Osteocyte (in vitro differentiated cells): ENCODE data around the gene XYLT1. TPM values are rescaled to one million over a fixed set of nuclear protein-coding genes. Genes with fewer than 3 reads are reported as not detected.

Source experiments
- DNase-seq: peaks from one replicate; pipeline ENCODE4 v3.0.0; 2021; ENCODE audit warnings: mixed read lengths; ENCODE audit not compliant: unreplicated experiment; ENCODE audit errors: extremely low spot score
- H3K27ac Mint-ChIP-seq: one replicate; pipeline ENCODE4 v1.8.0; 2021; ENCODE audit warnings: mild to moderate bottlenecking, mixed read lengths; ENCODE audit not compliant: unreplicated experiment
- H3K27me3 Mint-ChIP-seq: one replicate; pipeline ENCODE4 v1.8.0; 2021; ENCODE audit warnings: mixed read lengths; ENCODE audit not compliant: unreplicated experiment
- H3K36me3 Mint-ChIP-seq: one replicate; pipeline ENCODE4 v1.8.0; 2021; ENCODE audit warnings: mixed read lengths; ENCODE audit not compliant: unreplicated experiment
- H3K4me1 Mint-ChIP-seq: one replicate; pipeline ENCODE4 v1.8.0; 2021; ENCODE audit warnings: mixed read lengths; ENCODE audit not compliant: unreplicated experiment
- H3K4me3 Mint-ChIP-seq: one replicate; pipeline ENCODE4 v1.8.0; 2021; ENCODE audit warnings: mild to moderate bottlenecking, moderate library complexity, mixed read lengths; ENCODE audit not compliant: unreplicated experiment
- H3K9me3 Mint-ChIP-seq: one replicate; pipeline ENCODE4 v1.8.0; 2021; ENCODE audit warnings: mixed read lengths; ENCODE audit not compliant: unreplicated experiment
- CTCF ChIP-seq: fragments of 200-600 bp; sonication (generic); IDR thresholded peaks from 2 replicates; pipeline ENCODE4 v1.5.0; 2021; ENCODE audit warnings: antibody characterized with exemption, mild to moderate bottlenecking, moderate library complexity
- total RNA-seq: library from RNA; stranded (reverse); gene quantifications from 2 replicates; pipeline ENCODE4 v1.2.1, GENCODE V29; 2021

Gene XYLT1
- total RNA-seq, 1 donor from 2014 or later = 11.1 TPM

- no peak for TF ChIP-seq CTCF
- no peaks in the 10 kb centered on the region for H3K27me3 Mint-ChIP-seq
- no peaks in the 10 kb centered on the region for H3K4me1 Mint-ChIP-seq
- no peaks in the 10 kb centered on the region for H3K36me3 Mint-ChIP-seq
- peaks cover 13% of the 10 kb centered on the region for H3K9me3 Mint-ChIP-seq
- DNase-seq = no peak
- no peak overlapping the region for H3K27ac Mint-ChIP-seq
- no peak overlapping the region for H3K4me3 Mint-ChIP-seq
Observed at GRCh38 chr16:17145029-17145428, 325.7 kb downstream of the XYLT1 start.

- no peak for DNase-seq
- no peaks in the 10 kb centered on the region for H3K36me3 Mint-ChIP-seq
- H3K4me1 Mint-ChIP-seq = no peaks in the 10 kb centered on the region
- H3K4me3 Mint-ChIP-seq = no peak overlapping the region
- H3K9me3 Mint-ChIP-seq = peaks cover 11% of the 10 kb centered on the region
- no peaks in the 10 kb centered on the region for H3K27me3 Mint-ChIP-seq
- TF ChIP-seq CTCF = no peak
- no peak overlapping the region for H3K27ac Mint-ChIP-seq
Observed at GRCh38 chr16:17144431-17144830, 326.3 kb downstream of the XYLT1 start.

GRCh38 chr16:17143546-17144419 lies 327.0 kb downstream of the XYLT1 start:
- TF ChIP-seq CTCF = no peak
- Mint-ChIP-seq H3K4me3 (no peak overlapping the region), H3K9me3 (peaks cover 11% of the 10 kb centered on the region), H3K4me1 (no peaks in the 10 kb centered on the region), H3K27ac (no peak overlapping the region), H3K27me3 (no peaks in the 10 kb centered on the region), H3K36me3 (no peaks in the 10 kb centered on the region)
- DNase-seq = no peak

GRCh38 chr16:17138801-17139200 lies 332.0 kb downstream of the XYLT1 start:
- peaks cover 2% of the 10 kb centered on the region for H3K36me3 Mint-ChIP-seq
- H3K27ac Mint-ChIP-seq = no peak overlapping the region
- no peak for DNase-seq
- no peaks in the 10 kb centered on the region for H3K4me1 Mint-ChIP-seq
- H3K4me3 Mint-ChIP-seq = no peak overlapping the region
- TF ChIP-seq CTCF = no peak
- H3K9me3 Mint-ChIP-seq = no peaks in the 10 kb centered on the region
- H3K27me3 Mint-ChIP-seq = no peaks in the 10 kb centered on the region

GRCh38 chr16:17135439-17135838 lies 335.3 kb downstream of the XYLT1 start:
- Mint-ChIP-seq H3K4me1 (no peaks in the 10 kb centered on the region), H3K27me3 (no peaks in the 10 kb centered on the region), H3K36me3 (peaks cover 2% of the 10 kb centered on the region), H3K27ac (no peak overlapping the region), H3K4me3 (no peak overlapping the region), H3K9me3 (no peaks in the 10 kb centered on the region)
- no peak for TF ChIP-seq CTCF
- DNase-seq = no peak
